ENCODE measurements around the gene AADACL4.

The AADACL4 gene

GRCh38 chr1:12643785-12644184, at the start of gene AADACL4:
Gene AADACL4, plus strand, starts transcription at chr1:12644085. Its CDS starts 462 bp downstream, at chr1:12644547.
- no peak for DNase-seq (ENCODE audit: low read depth in 2 of 2)

GRCh38 chr1:12594490-12594889, 49.4 kb upstream of the AADACL4 start:
- no peak for DNase-seq (ENCODE audit: low read depth in 2 of 2)

- no peak for DNase-seq (ENCODE audit: low read depth in 2 of 2)
Observed at GRCh38 chr1:12594966-12595756, 48.7 kb upstream of the AADACL4 start.

- DNase-seq (ENCODE audit: low read depth in 2 of 2): no peak
Observed at GRCh38 chr1:12595757-12596006, 48.2 kb upstream of the AADACL4 start.

GRCh38 chr1:12596007-12596821, 47.7 kb upstream of the AADACL4 start:
- no peak for DNase-seq (ENCODE audit: low read depth in 2 of 2)

GRCh38 chr1:12597792-12598191, 46.1 kb upstream of the AADACL4 start:
- no peak for DNase-seq (ENCODE audit: low read depth in 2 of 2)

- DNase-seq (ENCODE audit: low read depth in 2 of 2): no peak
Observed at GRCh38 chr1:12598974-12599373, 44.9 kb upstream of the AADACL4 start.

- DNase-seq (ENCODE audit: low read depth in 2 of 2): no peak
Observed at GRCh38 chr1:12599657-12600056, 44.2 kb upstream of the AADACL4 start.

- DNase-seq (ENCODE audit: low read depth in 2 of 2): no peak
Observed at GRCh38 chr1:12600335-12600734, 43.5 kb upstream of the AADACL4 start.

GRCh38 chr1:12600880-12601633, 42.8 kb upstream of the AADACL4 start:
- no peak for DNase-seq (ENCODE audit: low read depth in 2 of 2)

GRCh38 chr1:12601700-12602658, 41.9 kb upstream of the AADACL4 start:
- DNase-seq (ENCODE audit: low read depth in 2 of 2): no peak

GRCh38 chr1:12602659-12603024, 41.2 kb upstream of the AADACL4 start:
- DNase-seq (ENCODE audit: low read depth in 2 of 2): no peak

- DNase-seq (ENCODE audit: low read depth in 2 of 2): no peak
Observed at GRCh38 chr1:12603224-12603623, 40.7 kb upstream of the AADACL4 start.

- DNase-seq (ENCODE audit: low read depth in 2 of 2): peak in 1 of 2 donors; percentile 59
Observed at GRCh38 chr1:12604114-12604874, 39.6 kb upstream of the AADACL4 start.

- no peak for DNase-seq (ENCODE audit: low read depth in 2 of 2)
Observed at GRCh38 chr1:12604986-12605385, 38.9 kb upstream of the AADACL4 start.

GRCh38 chr1:12607263-12607662, 36.6 kb upstream of the AADACL4 start:
- DNase-seq (ENCODE audit: low read depth in 2 of 2): no peak

GRCh38 chr1:12608311-12608957, 35.5 kb upstream of the AADACL4 start:
- no peak for DNase-seq (ENCODE audit: low read depth in 2 of 2)

GRCh38 chr1:12609469-12610003, 34.3 kb upstream of the AADACL4 start:
- DNase-seq (ENCODE audit: low read depth in 2 of 2): no peak

GRCh38 chr1:12610305-12610935, 33.5 kb upstream of the AADACL4 start:
- no peak for DNase-seq (ENCODE audit: low read depth in 2 of 2)

Data from stimulated activated CD4-positive, alpha-beta T cell treated with anti-CD3 and anti-CD28 coated beads, Interleukin-4, amount 100 ng/mL, for 48 hours (primary cell).